NCI-H69 (cell line): ENCODE results near the gene COL18A1.

Experiments
- DNase-seq: peaks from one replicate; lab custom pipeline; 2025; lab: John Stamatoyannopoulos, UW

COL18A1 gene

DNA sequence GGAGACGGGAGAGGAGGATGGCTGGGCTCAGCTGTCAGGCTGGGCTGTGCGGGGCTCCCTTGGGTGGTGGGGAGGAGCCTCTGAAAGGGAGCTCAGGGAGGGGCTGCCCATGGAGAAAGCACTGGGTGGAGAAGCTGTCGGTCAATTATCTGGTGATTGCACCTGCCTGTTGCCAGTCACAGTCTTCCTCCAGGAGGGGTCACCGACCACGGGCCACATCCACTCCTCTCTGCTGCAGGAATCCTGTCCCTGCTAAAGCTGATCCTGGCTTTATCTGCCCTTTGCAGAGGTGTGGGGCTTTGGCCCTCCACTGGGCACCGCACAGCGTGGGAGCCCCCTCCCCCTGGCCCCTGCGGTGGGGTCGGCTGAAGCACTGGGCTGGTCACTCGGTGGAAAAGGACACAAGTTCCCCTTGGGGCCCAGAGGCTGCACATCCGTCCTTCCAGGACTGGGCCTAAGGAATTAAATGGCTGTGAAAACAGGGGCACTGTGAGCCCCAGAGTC, 21.8 kb upstream of the COL18A1 start:
- DNase-seq: peak; percentile 53

DNA sequence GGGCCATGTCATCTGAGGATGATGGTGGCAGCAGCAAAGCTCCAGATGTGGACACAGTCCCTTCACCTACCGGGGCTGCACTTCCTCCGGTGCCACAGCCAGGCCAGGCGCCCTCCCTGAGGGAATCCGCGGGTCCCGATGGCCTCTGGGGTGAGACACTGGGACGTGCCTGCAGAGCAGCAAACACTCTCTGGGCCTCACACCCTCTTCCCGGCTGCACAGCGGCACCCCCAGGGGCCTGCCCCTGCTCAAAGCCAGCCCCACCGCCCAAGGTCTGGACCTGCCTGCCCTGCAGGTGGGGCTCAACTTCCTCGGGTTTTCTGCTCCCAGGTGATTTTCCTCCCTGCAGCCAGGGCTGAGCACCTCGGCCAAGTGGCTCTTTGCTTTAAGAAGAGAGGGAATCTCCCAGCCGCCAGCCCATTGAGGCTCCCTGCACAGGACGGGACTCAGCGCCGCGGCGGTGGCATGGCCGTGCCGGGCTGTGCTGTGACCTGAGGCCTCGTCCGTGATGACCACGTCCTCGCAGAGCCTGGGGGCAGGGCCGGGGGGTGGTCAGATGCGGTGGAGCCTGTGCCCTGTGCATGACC, 21.3 kb upstream of the COL18A1 start:
- no peak for DNase-seq

DNA sequence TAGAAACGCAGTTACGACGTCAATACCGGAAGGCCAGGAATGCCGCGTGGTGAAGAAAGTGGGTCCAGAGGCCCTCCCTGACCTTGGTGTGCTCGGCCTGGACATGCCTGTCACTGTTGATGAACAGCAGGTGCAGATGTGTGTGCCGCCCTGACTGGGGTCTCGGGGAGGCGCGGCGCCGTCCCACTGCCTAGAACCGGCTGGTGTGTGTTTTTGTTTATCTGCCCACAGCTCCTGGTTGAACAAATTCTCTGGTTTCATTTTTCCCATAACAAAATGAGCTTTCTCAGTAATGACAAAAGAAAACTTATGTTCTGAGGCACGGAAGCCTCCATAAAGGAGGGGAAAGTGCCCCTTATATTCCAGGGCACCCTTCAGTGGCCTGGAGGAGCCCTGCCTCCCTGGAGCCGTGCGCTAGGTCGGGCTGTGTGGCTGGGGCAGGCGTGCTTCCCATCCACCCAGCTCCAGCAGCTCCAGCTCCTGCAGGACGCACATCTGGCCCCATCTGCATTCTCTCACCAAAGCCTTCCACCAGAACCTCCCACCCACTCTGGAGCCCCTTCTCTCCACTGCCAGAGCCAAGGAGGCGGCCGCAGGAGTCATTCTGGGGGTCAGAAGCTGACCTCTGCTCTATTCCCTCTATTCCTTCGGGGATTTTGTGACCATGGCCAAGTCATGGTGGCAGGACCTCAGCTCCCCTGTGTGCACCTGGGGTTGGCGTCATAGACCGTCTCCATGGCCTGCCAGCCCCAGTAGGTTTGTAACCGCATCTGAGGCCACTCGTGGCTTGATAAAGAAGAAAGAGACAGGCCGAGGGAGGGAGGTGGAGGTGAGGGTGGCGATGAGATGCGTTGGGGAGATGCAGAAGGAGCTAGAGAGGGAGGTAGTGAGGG, 20.1 kb upstream of the COL18A1 start:
- no peak for DNase-seq

DNA sequence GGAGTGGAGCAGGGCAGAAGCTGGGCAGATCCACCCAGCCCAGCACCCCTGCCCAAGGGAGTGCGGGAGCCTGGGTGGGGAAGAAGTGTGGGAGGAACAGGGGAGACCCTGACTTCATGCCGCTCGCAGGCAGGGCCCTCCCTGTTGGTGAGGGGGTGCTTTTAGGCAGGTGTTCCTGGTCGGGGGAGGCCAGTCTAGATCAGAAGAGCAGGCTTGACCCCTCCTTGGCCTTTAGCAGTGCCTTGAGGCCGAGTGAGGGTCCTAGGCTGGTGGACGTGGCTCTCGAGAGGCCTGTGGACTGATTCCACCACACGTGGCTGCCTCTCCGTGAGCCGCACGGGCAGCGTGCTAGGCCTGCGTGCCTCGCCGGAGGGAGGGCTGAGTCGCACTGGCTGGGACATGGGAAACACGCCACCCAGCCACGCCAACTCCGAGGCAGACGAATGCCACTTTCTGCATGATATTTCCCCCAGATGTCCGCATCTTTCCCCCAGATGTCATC, 19.4 kb upstream of the COL18A1 start:
- no peak for DNase-seq

GRCh38 chr21:45386336-45386727, 18.6 kb upstream of the COL18A1 start:
- no peak for DNase-seq

- no peak for DNase-seq
Observed at GRCh38 chr21:45386728-45387371, 18.1 kb upstream of the COL18A1 start.

DNA sequence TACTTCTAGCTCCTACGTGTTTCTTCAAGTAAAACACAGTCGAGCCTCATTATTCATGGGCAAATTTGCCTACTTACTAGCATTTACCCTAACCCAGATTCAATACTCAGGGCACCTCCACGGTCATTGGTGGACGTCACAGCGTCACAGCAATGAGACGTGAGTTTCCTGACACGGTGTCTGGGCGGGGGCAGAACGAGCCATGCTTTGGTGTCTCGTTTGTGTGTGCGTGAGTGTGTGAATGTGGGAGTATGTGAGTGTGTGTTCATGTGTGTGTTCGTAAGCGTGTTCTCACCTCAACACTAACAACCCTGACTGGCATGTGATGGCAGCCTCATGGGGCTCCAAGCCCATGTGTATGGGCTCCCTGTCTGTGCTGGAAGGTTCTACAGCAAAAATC, 17.5 kb upstream of the COL18A1 start:
- DNase-seq: no peak

DNA sequence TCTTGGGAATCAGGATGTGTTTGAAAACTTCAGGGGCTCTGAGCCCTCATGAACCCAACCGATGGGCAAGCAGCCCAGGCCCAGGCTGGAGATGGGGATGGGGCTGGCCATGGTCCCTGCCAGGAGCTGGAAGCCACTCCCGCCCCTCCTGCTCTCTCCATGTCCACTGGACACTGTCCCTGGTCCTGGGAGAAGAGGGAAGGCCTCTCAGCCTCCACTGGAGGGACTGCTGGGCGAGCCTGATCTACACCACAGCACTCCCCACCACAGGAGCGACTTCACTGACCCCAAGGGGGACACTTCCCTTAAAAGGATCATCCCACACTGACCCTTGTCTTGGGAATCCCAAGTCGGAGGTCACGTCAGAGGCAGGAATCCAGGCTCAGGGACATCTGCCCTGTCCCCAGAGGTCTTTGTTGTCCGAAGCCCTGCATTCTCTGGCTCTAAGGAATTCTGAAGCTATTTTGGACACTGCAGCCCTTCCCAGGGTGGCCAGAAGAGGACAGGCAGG, 16.9 kb upstream of the COL18A1 start:
- DNase-seq: no peak

- no peak for DNase-seq
Observed at GRCh38 chr21:45388611-45389296, 16.2 kb upstream of the COL18A1 start.

GRCh38 chr21:45390121-45390751, 14.7 kb upstream of the COL18A1 start:
- no peak for DNase-seq

DNA sequence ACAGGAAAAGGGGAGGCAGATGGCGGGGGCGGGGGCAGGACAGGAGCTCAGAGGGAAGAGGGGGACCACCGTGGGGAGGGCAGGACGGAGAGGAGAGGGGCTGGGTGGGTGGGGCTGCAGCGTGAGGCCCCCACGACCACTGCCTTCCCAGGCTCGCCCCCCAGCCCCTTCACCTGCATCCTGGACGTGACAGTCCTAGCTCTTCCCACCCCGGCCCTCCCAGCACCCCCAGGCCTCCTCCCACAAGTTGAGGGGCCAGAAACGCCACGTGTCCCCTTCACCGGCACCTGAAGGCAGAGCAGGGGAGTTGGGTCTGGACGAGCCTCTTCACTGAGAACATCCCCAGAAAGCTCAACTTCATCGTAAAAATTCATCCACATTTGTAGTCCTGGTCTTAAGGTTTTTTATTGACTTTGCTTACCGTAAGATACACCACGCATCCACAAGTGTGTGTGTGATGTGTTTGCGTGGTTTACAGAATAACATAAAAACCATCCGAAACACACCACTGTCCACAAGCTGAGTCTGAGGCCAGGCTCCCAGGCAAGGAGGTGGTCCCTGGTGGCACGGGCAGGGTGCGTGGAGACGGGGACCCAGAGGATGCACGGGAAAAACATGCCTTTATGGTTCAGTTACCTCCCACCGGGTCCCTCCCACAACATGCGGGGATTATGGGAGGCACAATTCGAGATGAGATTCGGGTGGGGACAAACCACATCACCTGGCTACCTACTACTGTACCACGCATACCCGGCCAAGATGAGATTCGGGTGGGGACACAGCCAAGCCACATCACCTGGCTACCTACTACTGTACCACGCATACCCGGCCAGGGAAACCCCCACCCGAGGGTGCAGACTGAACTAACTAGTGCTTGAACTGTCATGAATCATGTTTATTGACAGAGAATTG, 13.9 kb upstream of the COL18A1 start:
- DNase-seq: no peak

- DNase-seq: no peak
Observed at GRCh38 chr21:45391743-45392572, 13.0 kb upstream of the COL18A1 start.

DNA sequence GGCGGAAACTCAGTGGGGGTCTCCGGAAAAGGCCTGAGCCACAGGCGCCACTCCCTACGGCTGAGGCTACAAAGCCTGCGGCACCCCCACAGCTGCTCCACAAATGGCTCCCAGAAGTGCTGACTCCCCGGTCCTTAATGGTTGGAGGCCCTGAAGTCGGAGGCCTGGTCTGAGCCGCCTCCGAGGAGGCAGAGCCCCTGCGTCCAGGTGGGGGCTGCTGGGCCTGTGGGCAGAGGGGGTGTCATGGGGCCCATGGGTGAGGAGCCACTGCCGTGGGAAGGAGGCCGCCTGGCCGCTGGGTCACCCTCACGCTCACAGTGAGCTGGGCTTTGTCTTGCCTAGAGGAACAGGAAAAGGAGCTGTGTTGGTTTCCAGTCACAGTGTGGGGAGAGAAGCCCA, 12.4 kb upstream of the COL18A1 start:
- DNase-seq: no peak

DNA sequence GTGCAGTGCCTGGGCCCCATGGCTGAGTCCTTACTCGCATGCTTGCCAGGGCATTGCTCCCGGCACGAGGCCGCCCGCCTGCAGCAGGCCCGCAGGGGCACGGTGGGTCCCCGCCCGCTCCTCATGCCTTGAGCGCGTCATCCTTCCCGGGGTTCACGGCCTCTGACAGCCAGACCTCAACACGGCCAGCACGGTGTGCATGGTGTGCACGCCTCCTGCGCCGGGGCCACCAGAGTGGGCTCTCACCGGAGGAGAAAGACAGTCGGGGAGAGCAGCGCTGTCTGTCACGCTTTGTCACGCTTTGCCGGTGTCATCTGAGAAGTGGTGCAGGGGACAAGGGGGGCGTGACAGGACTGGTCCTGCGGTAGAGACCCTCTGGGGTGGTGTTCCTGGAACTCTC, 11.9 kb upstream of the COL18A1 start:
- DNase-seq: no peak

DNA sequence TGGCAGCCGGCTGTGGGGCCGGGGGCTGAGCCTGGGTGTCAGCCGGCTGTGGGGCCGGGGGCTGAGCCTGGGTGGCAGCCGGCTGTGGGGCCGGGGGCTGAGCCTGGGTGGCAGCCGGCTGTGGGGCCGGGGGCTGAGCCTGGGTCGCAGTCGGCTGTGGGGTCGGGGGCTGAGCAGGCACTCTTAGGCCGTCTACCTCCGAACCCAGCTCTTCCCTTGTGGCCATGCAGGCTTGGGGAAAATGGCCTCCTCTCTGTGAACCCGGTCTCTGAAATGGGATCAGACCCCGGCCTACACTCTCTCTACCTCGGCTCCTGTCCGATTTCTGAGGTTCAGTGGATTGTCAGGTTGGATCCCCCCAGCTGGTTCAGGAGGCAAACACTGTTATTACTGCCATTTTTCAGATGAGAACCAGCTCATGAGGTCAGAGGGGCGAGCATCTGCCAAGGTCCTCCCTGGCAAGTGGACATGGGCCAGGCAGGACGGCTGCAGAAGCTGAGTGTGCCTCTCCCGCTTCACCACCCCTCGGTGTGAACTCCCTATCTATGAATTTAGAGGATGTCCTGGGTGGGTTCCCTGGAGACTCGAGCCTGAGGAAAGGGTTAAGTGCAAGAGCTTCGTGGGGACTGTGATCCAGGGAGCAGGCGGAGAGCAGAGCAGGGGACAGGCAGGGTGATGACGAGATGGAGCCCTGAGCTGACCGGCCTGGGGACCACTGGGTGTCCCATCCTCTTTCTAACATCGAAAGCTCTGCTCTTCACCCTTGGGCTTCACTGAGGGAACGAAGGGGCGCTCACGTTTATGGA, 10.9 kb upstream of the COL18A1 start:
- no peak for DNase-seq

GRCh38 chr21:45396620-45396995, 8.4 kb upstream of the COL18A1 start:
- no peak for DNase-seq

DNA sequence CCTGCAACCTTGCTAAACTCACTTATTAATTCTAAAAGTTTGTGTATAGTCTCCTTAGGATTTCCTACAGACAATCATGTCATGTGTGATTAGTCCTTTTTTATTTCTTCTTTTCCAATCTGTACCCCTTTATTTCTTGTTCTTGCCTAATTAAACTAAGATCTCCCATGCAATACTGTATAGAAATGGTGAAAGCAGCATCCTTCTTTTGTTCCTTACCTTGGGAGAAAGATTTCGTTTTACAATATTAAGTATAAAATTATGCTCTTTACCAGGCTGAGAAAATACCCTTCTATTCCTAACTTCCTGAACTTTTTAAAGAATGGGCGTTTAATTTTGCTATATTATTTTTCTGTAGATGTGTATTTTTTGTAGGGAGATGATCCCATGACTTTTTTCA, 7.6 kb upstream of the COL18A1 start:
- DNase-seq: no peak

- DNase-seq: no peak
Observed at GRCh38 chr21:45401054-45401518, 3.9 kb upstream of the COL18A1 start.
